K562 treated with DMSO at 1 percent for 12 hours (cell line): ENCODE measurements around the gene ADPRS. TPM values are rescaled to one million over a fixed set of nuclear protein-coding genes. Genes with fewer than 3 reads are reported as not detected.

Experiments used
- total RNA-seq: library from RNA; unstranded; fragments of 300-600 nt; gene quantifications from 2 replicates; pipeline ENCODE4 v1.2.3, GENCODE V29; 2022; ENCODE audit not compliant: insufficient read depth

The ADPRS gene, protein sequence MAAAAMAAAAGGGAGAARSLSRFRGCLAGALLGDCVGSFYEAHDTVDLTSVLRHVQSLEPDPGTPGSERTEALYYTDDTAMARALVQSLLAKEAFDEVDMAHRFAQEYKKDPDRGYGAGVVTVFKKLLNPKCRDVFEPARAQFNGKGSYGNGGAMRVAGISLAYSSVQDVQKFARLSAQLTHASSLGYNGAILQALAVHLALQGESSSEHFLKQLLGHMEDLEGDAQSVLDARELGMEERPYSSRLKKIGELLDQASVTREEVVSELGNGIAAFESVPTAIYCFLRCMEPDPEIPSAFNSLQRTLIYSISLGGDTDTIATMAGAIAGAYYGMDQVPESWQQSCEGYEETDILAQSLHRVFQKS
- 46.8 and 47.5 TPM in 2 replicates for total RNA-seq

DNA sequence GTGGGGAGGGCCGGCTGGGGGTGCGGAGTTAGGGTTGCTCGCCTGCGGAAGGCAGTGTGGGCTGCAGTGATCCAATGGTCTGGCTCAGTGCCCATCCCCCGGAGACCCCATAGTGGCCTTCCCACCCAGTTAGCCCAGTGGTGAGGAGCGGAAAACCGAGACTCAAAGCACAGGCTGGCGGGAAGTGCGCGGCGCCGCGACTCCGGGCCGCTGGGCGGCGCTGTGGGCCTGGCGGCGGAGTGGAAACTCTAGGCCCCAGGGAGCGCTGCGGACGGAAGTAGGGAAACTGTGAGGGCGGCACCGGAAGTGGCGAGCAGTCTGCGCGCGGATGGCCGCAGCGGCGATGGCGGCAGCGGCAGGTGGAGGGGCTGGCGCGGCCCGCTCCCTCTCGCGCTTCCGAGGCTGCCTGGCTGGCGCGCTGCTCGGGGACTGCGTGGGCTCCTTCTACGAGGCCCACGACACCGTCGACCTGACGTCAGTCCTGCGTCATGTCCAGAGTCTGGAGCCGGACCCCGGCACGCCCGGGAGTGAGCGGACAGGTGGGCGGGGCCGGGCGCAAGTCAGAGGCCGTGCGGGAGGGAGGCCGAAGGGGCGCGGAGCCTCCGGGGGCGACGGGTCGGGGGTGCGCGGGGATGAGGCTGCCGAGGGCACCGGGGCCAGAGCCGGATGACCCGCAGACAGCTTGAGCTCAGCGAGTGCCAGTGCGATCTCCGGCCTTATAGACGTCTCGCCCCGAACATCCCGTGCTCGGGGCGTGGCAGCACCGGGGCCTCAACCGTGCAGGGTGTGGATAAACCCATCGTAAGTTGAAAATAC lies at the start of gene ADPRS:
TSS of gene ADPRS (plus strand) at position 316 of the 816 bp plus-strand sequence. CDS start at position 329, 13 bp downstream.

DNA sequence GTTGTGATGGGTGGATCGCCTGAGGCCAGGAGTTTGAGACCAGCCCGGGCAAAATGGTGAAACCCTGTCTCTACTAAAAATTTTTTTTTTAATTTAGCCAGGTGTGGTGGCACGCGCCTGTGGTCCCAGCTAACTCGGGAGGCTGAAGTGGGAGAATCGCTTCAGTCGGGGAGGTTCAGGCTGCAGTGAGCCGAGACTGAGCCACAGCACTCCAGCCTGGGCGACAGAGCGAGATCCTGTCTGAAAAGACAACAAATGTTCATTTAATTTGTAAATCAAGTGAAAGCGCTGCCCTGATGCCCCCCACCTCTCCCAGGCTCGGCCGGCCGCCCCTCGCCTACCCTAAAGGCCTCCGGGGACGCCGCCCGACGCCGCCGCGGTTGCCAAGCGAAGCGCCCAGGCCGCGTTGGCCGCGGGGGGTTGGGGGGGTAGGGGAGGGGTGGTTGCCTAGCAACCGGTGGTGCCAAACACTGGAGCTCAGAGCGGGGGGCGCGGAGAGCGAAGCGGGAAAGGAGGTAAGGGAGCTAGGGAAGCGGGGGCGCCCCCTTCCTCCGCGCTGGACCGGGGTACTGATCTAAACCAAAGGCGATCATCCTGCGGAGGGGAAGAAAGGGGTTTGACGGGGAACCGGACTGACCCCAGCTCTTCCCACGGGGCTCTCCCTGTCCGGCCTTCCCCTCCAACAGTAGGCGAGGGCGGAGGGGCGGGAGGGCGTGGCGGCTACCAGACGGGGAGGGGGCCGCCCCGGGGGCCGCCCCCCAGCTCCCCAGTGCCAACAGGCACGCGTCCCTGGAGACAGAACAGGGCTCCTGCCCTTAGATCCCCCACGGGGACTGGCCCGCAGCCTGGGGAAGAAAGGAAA lies 4.8 kb upstream of the ADPRS start, which contains the start of gene TEKT2:
TSS of gene TEKT2 (plus strand) at position 460 of the 862 bp plus-strand sequence. CDS start 828 bp downstream, outside the sequence.

DNA sequence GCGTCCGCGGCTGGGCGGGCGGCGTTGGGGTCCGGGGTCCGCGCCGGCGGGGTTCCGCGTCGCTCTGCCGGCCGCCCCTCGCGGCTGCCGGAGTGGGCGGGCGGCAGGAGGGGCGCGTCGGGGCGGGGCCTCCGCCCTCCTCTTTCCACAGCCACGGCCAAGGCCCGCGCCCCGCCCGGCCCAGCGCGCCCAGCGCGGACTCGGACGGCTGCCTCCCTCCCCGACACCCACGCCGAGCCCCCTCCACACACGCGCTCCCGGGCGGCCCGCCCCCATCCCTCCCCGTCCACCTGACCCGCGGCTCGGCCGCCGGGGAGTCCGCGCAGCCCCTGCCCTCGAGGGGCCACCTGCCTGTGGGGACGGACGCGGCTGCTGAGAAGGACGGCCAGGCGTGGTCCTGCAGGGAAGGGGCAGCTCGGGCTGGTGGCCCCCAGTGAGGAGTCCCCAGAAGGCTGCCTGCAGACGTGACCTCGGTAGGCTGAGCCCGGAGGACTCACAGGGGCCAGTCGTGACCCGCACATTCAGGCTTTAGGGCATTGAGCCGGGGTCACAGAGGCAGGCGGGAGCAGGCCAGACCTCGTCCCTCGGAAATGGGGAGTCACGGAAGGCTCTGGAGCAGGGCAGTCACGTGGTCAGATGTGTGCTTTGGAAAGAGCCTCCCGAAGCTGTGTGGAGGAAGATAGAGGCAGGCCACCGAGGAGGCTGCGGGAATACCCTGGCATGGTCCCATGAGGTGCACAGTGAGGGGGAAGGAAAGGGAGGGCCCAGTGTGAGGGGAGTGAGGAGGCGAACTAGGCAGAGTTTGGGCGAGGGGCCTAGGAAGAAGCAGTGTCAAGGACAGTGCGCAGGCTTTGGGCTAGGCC lies 36.7 kb downstream of the ADPRS start, which contains the start of gene COL8A2:
TSS of gene COL8A2 (minus strand) at position 94 of the 863 bp plus-strand sequence. CDS start 24,980 bp downstream, outside the sequence.

Other genes starting within 250 kb of the ADPRS start
- 3.3 and 16.7 TPM in 2 replicates for gene AGO1, start 205.7 kb upstream of the ADPRS start, total RNA-seq
- 3.0 and 9.6 TPM in 2 replicates for gene AGO3, start 157.8 kb upstream of the ADPRS start, total RNA-seq
- gene TEKT2, start 4.8 kb upstream of the ADPRS start, total RNA-seq, result not detected in 2 replicates
- 0.12 TPM in 1 of 2 replicates, not detected in the other for gene COL8A2, start 36.3 kb downstream of the ADPRS start, total RNA-seq
- gene TRAPPC3, start 60.6 kb downstream of the ADPRS start, total RNA-seq, result 118 and 164 TPM in 2 replicates
- gene MAP7D1, start 67.3 kb downstream of the ADPRS start, total RNA-seq, result 83.7 and 107 TPM in 2 replicates
- 25.6 and 74.4 TPM in 2 replicates for gene THRAP3, start 135.6 kb downstream of the ADPRS start, total RNA-seq
- gene SH3D21, start 217.5 kb downstream of the ADPRS start, total RNA-seq, result 0.63 and 2.3 TPM in 2 replicates
- gene EVA1B, start 234.8 kb downstream of the ADPRS start, total RNA-seq, result 71.1 and 108 TPM in 2 replicates